ENCODE data around the gene PSORS1C2. TPM values are rescaled to one million over a fixed set of nuclear protein-coding genes. Genes with fewer than 3 reads are reported as not detected.
"Not testable (repeated sequence)": the region's sequence is repeated elsewhere in the genome, so short reads cannot be mapped to it uniquely, and the experiment has no call there.

Gene PSORS1C2
- not detected for total RNA-seq
- under 1 TPM in 2 of 6 donors, not detected in 4; 0.14 to 0.17 TPM for polyA plus RNA-seq (ENCODE audit: insufficient read length in 6 of 6)
- long read RNA-seq, donor 1, result 0 reads
- long read RNA-seq, donor 2, result 0 reads
- long read RNA-seq, donor 3, result 0 reads
- long read RNA-seq, donor 4, result 0 reads
- long read RNA-seq, donor 5, result 0 reads
- long read RNA-seq, donor 6, result 0 reads
- long read RNA-seq, donor 7, result 0 reads
- long read RNA-seq, donor 8, result 0 reads
- long read RNA-seq, donor 9, result 0 reads
- long read RNA-seq, donor 10, result 0 reads
- long read RNA-seq, donor 11, result 0 reads
- long read RNA-seq, donor 12, result 0 reads

DNA sequence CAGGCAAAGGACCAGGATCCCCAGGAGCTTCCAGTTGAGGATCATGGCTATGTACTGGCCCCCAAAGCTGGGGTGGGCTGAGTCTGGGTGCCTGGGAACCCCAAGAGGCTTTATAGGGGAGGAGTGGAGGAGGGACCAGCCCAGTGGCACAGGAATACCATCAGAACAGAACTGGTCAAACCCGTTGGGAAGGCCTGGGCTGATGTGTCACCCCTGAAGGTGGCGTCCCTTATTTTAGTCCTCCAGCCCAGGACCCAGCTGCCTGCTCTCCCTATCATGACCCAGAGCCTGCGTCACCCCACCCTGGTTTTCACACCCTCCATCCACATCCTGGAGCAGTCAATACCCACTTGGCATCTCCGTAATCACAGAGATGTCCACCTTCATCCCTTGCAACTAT lies at the start of gene PSORS1C2:
TSS of gene PSORS1C2 (minus strand) at position 85 of the 400 bp plus-strand sequence. CDS start at position 45, 40 bp downstream.
- no peak for DNase-seq
- TF ChIP-seq, protein P1, sequence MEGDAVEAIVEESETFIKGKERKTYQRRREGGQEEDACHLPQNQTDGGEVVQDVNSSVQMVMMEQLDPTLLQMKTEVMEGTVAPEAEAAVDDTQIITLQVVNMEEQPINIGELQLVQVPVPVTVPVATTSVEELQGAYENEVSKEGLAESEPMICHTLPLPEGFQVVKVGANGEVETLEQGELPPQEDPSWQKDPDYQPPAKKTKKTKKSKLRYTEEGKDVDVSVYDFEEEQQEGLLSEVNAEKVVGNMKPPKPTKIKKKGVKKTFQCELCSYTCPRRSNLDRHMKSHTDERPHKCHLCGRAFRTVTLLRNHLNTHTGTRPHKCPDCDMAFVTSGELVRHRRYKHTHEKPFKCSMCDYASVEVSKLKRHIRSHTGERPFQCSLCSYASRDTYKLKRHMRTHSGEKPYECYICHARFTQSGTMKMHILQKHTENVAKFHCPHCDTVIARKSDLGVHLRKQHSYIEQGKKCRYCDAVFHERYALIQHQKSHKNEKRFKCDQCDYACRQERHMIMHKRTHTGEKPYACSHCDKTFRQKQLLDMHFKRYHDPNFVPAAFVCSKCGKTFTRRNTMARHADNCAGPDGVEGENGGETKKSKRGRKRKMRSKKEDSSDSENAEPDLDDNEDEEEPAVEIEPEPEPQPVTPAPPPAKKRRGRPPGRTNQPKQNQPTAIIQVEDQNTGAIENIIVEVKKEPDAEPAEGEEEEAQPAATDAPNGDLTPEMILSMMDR (IDR thresholded peaks at IDR 0.05), result no peak
- Histone ChIP-seq H3K4me1 (peaks cover 0 to 5% of the 10 kb centered on the region in 2 donors), H3K27me3 (no peaks in the 10 kb centered on the region), H3K9me3 (no peaks in the 10 kb centered on the region), H3K4me3 (no peak within 1 kb of the TSS), H3K27ac (no peak within 1 kb of the TSS), H3K36me3 (peaks cover 0 to 14% of the 10 kb centered on the region in 2 donors)
- ATAC-seq, result no peak
- intact Hi-C loops (cut with DNase I), result loop anchor here (2.0 to 10.0 kb wide), 3 partner anchors 52 to 228 kb away; no protein-coding TSS in a partner anchor

DNA sequence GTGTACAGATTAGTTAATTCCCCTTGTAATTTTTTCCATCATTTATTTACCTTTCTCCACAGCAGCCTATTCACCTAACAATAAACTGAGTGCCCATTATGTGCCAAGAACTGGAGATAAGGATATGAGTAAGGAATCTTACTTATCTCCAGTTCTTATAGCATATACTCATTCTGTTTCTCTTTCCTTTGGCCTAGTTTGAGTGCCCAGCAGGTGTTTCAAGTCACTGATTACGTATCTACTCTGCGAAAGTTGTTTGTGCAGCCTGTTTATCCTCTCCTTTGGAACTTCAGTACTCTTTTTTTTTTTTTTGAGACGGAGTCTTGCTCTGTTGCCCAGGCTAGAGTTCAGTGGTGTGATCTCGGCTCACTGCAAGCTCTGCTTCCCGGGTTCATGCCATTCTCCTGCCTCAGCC lies 48.9 kb upstream of the PSORS1C2 start:
- DNase-seq, result no peak
- Histone ChIP-seq H3K36me3 (no peaks in the 10 kb centered on the region), H3K9me3 (no peaks in the 10 kb centered on the region), H3K4me3 (no peak overlapping the region), H3K27me3 (no peaks in the 10 kb centered on the region), H3K27ac (peak overlapping the region; percentile 45 to 83), H3K4me1 (peaks cover 0 to 3% of the 10 kb centered on the region in 2 donors)
- TF ChIP-seq, protein P1 (IDR thresholded peaks at IDR 0.05), result no peak
- peak; percentile 80 for ATAC-seq
- intact Hi-C loops (cut with DNase I), result no loop called here

DNA sequence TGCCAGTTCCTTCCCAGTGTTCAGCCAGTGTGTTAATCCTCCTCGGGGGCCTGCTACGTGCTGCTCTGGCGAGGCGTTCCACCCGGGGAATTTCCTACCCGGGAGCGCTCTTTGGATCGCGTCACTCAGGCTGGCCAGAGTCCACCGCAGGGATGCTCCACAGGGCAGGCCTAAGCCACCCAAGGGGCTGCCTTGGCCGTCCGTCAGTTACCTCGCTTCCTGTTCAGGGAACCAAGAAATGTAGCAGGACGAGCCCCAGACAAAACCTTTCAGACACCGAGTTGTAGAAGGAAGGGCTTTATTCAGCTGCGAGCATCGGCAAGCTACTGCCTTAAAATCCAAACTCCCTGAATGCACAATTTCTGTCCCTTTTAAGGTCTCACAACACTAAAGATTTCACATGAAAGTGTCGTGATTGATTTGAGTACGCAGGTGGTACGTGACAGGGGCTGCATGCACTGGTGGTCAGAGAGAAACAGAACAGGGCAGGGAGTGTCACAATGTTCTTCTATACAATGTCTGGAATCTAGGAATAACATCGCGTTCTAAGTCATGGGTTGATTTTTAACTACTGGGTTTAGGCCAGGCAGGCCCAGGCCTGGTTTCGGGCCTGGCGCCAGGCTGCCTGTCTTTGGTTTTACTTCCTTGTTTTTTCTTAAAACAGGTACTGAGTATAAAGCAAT lies 47.3 kb upstream of the PSORS1C2 start:
- intact Hi-C loops (cut with DNase I), result no loop called here
- Histone ChIP-seq H3K36me3 (no peaks in the 10 kb centered on the region), H3K4me3 (peak overlapping the region; percentile 5 to 31), H3K4me1 (peaks cover 0 to 3% of the 10 kb centered on the region in 2 donors), H3K27me3 (no peaks in the 10 kb centered on the region), H3K27ac (peak overlapping the region; percentile 79 to 83), H3K9me3 (no peaks in the 10 kb centered on the region)
- TF ChIP-seq, protein P1 (IDR thresholded peaks at IDR 0.05), result no peak
- DNase-seq, result peak in 1 of 4 donors; percentile 80
- ATAC-seq, result peak; percentile 54

DNA sequence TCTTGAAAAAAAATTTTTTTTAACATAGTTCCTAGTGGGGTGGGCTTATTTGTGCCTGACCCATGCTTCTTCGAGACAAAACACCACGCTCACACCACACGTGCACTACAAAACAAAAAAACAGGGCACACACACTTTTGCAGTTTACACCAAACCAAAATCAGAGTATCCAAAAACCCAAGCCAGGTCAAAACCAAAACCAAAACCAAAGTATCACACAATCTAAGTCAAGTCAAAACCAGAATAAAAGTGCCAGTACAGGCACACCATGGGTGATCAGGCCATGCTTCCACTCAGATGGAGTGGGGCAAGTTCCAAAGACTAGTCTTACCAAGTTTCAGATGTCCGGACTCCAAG lies 46.8 kb upstream of the PSORS1C2 start:
- Histone ChIP-seq H3K27ac (peak overlapping the region; percentile 79 to 83), H3K4me3 (peak overlapping the region; percentile 9 to 31)
- H3K27me3 ChIP-seq; intact Hi-C loops (cut with DNase I); DNase-seq; H3K9me3 ChIP-seq; H3K36me3 ChIP-seq; ATAC-seq; H3K4me1 ChIP-seq: not testable (repeated sequence)

DNA sequence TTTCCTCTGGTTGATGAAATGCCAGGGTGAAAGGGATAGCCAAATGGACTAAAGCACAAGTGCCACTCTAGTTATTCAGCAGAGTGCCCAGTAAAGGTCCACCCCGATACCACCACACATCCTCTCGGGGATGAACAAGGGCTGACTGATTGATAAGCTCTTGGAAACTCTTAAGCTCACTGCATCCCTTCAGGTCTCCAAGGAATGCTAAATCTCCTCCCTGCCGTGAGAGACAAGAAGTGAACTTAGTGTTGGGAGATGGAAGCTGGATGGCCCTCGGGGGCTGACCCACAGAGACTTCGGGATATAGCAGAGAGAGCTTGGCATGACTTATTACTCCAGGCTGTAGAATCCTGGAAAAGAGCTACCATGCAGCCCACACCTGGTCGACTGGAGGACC lies 45.0 kb upstream of the PSORS1C2 start:
- intact Hi-C loops (cut with DNase I), result not testable (repeated sequence)

DNA sequence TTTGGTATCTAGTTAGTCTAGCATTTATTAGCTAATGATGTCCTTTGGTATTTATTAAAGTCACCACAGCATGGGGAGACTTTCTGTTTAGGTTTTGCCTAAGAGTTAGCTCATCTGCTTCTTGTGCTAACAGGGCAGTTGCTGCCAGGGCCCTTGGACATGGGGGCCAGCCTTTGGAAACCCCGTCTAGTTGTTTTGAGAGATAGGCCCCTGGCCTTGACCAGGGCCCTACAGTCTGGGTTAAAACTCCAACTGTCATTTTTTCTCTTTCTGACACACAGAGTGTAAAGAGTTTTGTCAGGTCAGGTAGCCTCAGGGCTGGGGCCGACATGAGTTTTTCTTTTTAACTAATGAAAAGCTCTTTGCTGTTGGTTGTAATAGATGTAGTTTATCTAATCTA lies 44.4 kb upstream of the PSORS1C2 start:
- ATAC-seq, result not testable (repeated sequence)

More for the DNA sequence above, 45.0 kb upstream of the PSORS1C2 start:
- not testable (repeated sequence) for H3K9me3 ChIP-seq, H3K36me3 ChIP-seq, DNase-seq, H3K4me3 ChIP-seq, ATAC-seq, H3K27ac ChIP-seq, H3K27me3 ChIP-seq
- H3K4me1 ChIP-seq, result peaks cover 3 to 11% of the 10 kb centered on the region in 2 donors

More for the DNA sequence above, 44.4 kb upstream of the PSORS1C2 start:
- peaks cover 3 to 14% of the 10 kb centered on the region in 2 donors for H3K4me1 ChIP-seq
- H3K27me3 ChIP-seq; H3K4me3 ChIP-seq; intact Hi-C loops (cut with DNase I); H3K36me3 ChIP-seq; H3K9me3 ChIP-seq; H3K27ac ChIP-seq; DNase-seq: not testable (repeated sequence)
